ENCODE data around the gene TGM5.

Gene TGM5

GRCh38 chr15:43242616-43243015 is 24.1 kb downstream of the TGM5 start:
- Histone ChIP-seq H3K4me1 (ENCODE audit: control insufficient read depth, insufficient read depth, low read length) (no peaks in the 10 kb centered on the region), H3K4me3 (ENCODE audit: low read depth, low read length) (no peak overlapping the region), H3K27ac (ENCODE audit: low read depth, low read length) (no peak overlapping the region), H3K27me3 (ENCODE audit: control insufficient read depth, insufficient read depth, low read length) (no peaks in the 10 kb centered on the region), H3K9me3 (ENCODE audit: control insufficient read depth, insufficient read depth, low read length) (no peaks in the 10 kb centered on the region), H3K9ac (ENCODE audit: low read depth, low read length) (no peak overlapping the region), H3K36me3 (ENCODE audit: control insufficient read depth, insufficient read depth, low read length) (no peaks in the 10 kb centered on the region)

- H3K4me3 ChIP-seq (ENCODE audit: low read depth, low read length) = no peak overlapping the region
- H3K9me3 ChIP-seq (ENCODE audit: control insufficient read depth, insufficient read depth, low read length) = no peaks in the 10 kb centered on the region
- H3K36me3 ChIP-seq (ENCODE audit: control insufficient read depth, insufficient read depth, low read length) = no peaks in the 10 kb centered on the region
- H3K9ac ChIP-seq (ENCODE audit: low read depth, low read length) = no peak overlapping the region
- no peak overlapping the region for H3K27ac ChIP-seq (ENCODE audit: low read depth, low read length)
- H3K27me3 ChIP-seq (ENCODE audit: control insufficient read depth, insufficient read depth, low read length) = no peaks in the 10 kb centered on the region
- H3K4me1 ChIP-seq (ENCODE audit: control insufficient read depth, insufficient read depth, low read length) = no peaks in the 10 kb centered on the region
Observed at GRCh38 chr15:43241100-43241499, 25.6 kb downstream of the TGM5 start.

GRCh38 chr15:43239732-43240491 is 26.8 kb downstream of the TGM5 start:
- Histone ChIP-seq H3K9ac (ENCODE audit: low read depth, low read length) (no peak overlapping the region), H3K4me3 (ENCODE audit: low read depth, low read length) (no peak overlapping the region), H3K4me1 (ENCODE audit: control insufficient read depth, insufficient read depth, low read length) (no peaks in the 10 kb centered on the region), H3K9me3 (ENCODE audit: control insufficient read depth, insufficient read depth, low read length) (no peaks in the 10 kb centered on the region), H3K36me3 (ENCODE audit: control insufficient read depth, insufficient read depth, low read length) (no peaks in the 10 kb centered on the region), H3K27ac (ENCODE audit: low read depth, low read length) (no peak overlapping the region), H3K27me3 (ENCODE audit: control insufficient read depth, insufficient read depth, low read length) (no peaks in the 10 kb centered on the region)

- H3K4me1 ChIP-seq (ENCODE audit: control insufficient read depth, insufficient read depth, low read length) = no peaks in the 10 kb centered on the region
Observed at GRCh38 chr15:43238671-43239131, 28.0 kb downstream of the TGM5 start.

GRCh38 chr15:43237842-43238470 is 28.8 kb downstream of the TGM5 start:
- Histone ChIP-seq H3K4me1 (ENCODE audit: control insufficient read depth, insufficient read depth, low read length) (no peaks in the 10 kb centered on the region), H3K27me3 (ENCODE audit: control insufficient read depth, insufficient read depth, low read length) (no peaks in the 10 kb centered on the region), H3K4me3 (ENCODE audit: low read depth, low read length) (no peak overlapping the region), H3K27ac (ENCODE audit: low read depth, low read length) (no peak overlapping the region), H3K36me3 (ENCODE audit: control insufficient read depth, insufficient read depth, low read length) (no peaks in the 10 kb centered on the region), H3K9ac (ENCODE audit: low read depth, low read length) (no peak overlapping the region), H3K9me3 (ENCODE audit: control insufficient read depth, insufficient read depth, low read length) (no peaks in the 10 kb centered on the region)

More at GRCh38 chr15:43238671-43239131, 28.0 kb downstream of the TGM5 start:
- Histone ChIP-seq H3K36me3 (ENCODE audit: control insufficient read depth, insufficient read depth, low read length) (no peaks in the 10 kb centered on the region), H3K27me3 (ENCODE audit: control insufficient read depth, insufficient read depth, low read length) (no peaks in the 10 kb centered on the region), H3K9me3 (ENCODE audit: control insufficient read depth, insufficient read depth, low read length) (no peaks in the 10 kb centered on the region), H3K4me3 (ENCODE audit: low read depth, low read length) (no peak overlapping the region), H3K9ac (ENCODE audit: low read depth, low read length) (no peak overlapping the region), H3K27ac (ENCODE audit: low read depth, low read length) (no peak overlapping the region)

GRCh38 chr15:43235536-43235935 is 31.2 kb downstream of the TGM5 start:
- H3K4me1 ChIP-seq (ENCODE audit: control insufficient read depth, insufficient read depth, low read length) = no peaks in the 10 kb centered on the region
- no peaks in the 10 kb centered on the region for H3K36me3 ChIP-seq (ENCODE audit: control insufficient read depth, insufficient read depth, low read length)
- H3K27ac ChIP-seq (ENCODE audit: low read depth, low read length) = no peak overlapping the region
- no peaks in the 10 kb centered on the region for H3K27me3 ChIP-seq (ENCODE audit: control insufficient read depth, insufficient read depth, low read length)
- no peak overlapping the region for H3K9ac ChIP-seq (ENCODE audit: low read depth, low read length)
- H3K9me3 ChIP-seq (ENCODE audit: control insufficient read depth, insufficient read depth, low read length) = no peaks in the 10 kb centered on the region
- no peak overlapping the region for H3K4me3 ChIP-seq (ENCODE audit: low read depth, low read length)

- no peak overlapping the region for H3K4me3 ChIP-seq (ENCODE audit: low read depth, low read length)
- H3K27ac ChIP-seq (ENCODE audit: low read depth, low read length) = no peak overlapping the region
- no peaks in the 10 kb centered on the region for H3K36me3 ChIP-seq (ENCODE audit: control insufficient read depth, insufficient read depth, low read length)
- H3K9ac ChIP-seq (ENCODE audit: low read depth, low read length) = no peak overlapping the region
- H3K9me3 ChIP-seq (ENCODE audit: control insufficient read depth, insufficient read depth, low read length) = no peaks in the 10 kb centered on the region
- no peaks in the 10 kb centered on the region for H3K27me3 ChIP-seq (ENCODE audit: control insufficient read depth, insufficient read depth, low read length)
- no peaks in the 10 kb centered on the region for H3K4me1 ChIP-seq (ENCODE audit: control insufficient read depth, insufficient read depth, low read length)
Observed at GRCh38 chr15:43232289-43232874, 34.3 kb downstream of the TGM5 start.

GRCh38 chr15:43230640-43231115 is 36.0 kb downstream of the TGM5 start:
- Histone ChIP-seq H3K36me3 (ENCODE audit: control insufficient read depth, insufficient read depth, low read length) (no peaks in the 10 kb centered on the region), H3K9me3 (ENCODE audit: control insufficient read depth, insufficient read depth, low read length) (no peaks in the 10 kb centered on the region), H3K4me1 (ENCODE audit: control insufficient read depth, insufficient read depth, low read length) (no peaks in the 10 kb centered on the region), H3K4me3 (ENCODE audit: low read depth, low read length) (no peak overlapping the region), H3K9ac (ENCODE audit: low read depth, low read length) (no peak overlapping the region), H3K27ac (ENCODE audit: low read depth, low read length) (no peak overlapping the region), H3K27me3 (ENCODE audit: control insufficient read depth, insufficient read depth, low read length) (no peaks in the 10 kb centered on the region)

GRCh38 chr15:43229977-43230376 is 36.8 kb downstream of the TGM5 start:
- no peak overlapping the region for H3K9ac ChIP-seq (ENCODE audit: low read depth, low read length)
- no peaks in the 10 kb centered on the region for H3K36me3 ChIP-seq (ENCODE audit: control insufficient read depth, insufficient read depth, low read length)
- H3K27ac ChIP-seq (ENCODE audit: low read depth, low read length) = no peak overlapping the region

GRCh38 chr15:43226436-43227305 is 40.1 kb downstream of the TGM5 start:
- H3K27ac ChIP-seq (ENCODE audit: low read depth, low read length) = no peak overlapping the region
- no peaks in the 10 kb centered on the region for H3K27me3 ChIP-seq (ENCODE audit: control insufficient read depth, insufficient read depth, low read length)
- H3K4me1 ChIP-seq (ENCODE audit: control insufficient read depth, insufficient read depth, low read length) = no peaks in the 10 kb centered on the region
- H3K9me3 ChIP-seq (ENCODE audit: control insufficient read depth, insufficient read depth, low read length) = no peaks in the 10 kb centered on the region
- H3K9ac ChIP-seq (ENCODE audit: low read depth, low read length) = no peak overlapping the region
- H3K4me3 ChIP-seq (ENCODE audit: low read depth, low read length) = no peak overlapping the region
- no peaks in the 10 kb centered on the region for H3K36me3 ChIP-seq (ENCODE audit: control insufficient read depth, insufficient read depth, low read length)

More at GRCh38 chr15:43229977-43230376, 36.8 kb downstream of the TGM5 start:
- Histone ChIP-seq H3K4me1 (ENCODE audit: control insufficient read depth, insufficient read depth, low read length) (no peaks in the 10 kb centered on the region), H3K4me3 (ENCODE audit: low read depth, low read length) (no peak overlapping the region), H3K9me3 (ENCODE audit: control insufficient read depth, insufficient read depth, low read length) (no peaks in the 10 kb centered on the region), H3K27me3 (ENCODE audit: control insufficient read depth, insufficient read depth, low read length) (no peaks in the 10 kb centered on the region)
